Right lung (tissue), 5 donors: Measurements from ENCODE around the gene SLC25A47. TPM values are rescaled to one million over a fixed set of nuclear protein-coding genes. Genes with fewer than 3 reads are reported as not detected.
A peak's percentile ranks its signal among the peaks of the same experiment; 100 is the strongest.

ENCODE experiments used
- DNase-seq, 2 donors: peaks; one replicate each; pipeline ENCODE4 v3.0.0-alpha.2; 2013
- polyA plus RNA-seq, 5 donors: library from polyadenylated mRNA; unstranded; fragments of 120-200 nt; gene quantifications; one replicate each; pipeline versions ENCODE4 v1.2.1 to v1.2.3, GENCODE V29; 2013; ENCODE audit warnings: inconsistent platforms in 1 of 5, low replicate concordance in 1 of 5; ENCODE audit not compliant: insufficient read length in 5 of 5, insufficient read depth in 1 of 5

SLC25A47 gene
- polyA plus RNA-seq, 5 donors: 0.06 to 0.12 TPM; not detected in 3

DNA sequence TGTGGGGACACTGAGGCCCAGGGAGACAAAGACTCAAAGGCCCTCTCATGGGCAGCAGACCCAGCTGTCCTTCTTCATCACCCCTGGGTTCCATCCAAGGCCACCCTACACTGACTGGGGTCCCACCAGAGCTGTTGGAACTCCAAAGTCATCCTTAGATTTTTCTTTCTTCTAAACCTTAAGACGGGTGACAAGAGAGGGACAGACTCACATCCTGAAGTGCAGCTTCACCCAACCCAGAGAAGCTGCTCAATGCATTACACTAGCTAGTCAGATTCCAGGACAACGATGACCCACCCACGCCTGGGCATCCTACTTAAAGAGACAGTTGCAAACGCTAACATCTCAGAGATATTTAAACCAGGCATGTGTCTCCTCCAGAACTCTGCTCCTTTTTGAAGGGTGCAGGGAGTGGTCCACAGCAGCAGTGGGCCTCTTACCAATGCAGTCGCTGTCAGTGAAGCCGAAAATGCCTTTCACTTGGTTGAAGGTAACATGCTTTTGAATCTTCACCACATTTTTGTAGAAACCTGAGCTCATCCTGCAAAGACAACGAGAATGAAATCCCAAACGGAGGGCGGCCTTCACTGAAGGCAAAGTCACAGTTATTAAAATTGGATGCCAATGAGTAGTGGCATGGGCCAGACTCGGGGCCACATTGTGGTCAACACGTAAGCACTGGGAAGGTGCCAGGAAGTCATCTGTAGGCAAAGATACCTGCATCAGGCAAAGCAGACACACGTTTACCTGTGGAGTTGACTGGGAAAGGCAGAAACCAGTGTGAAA lies 23.4 kb downstream of the SLC25A47 start:
- no peak for DNase-seq

DNA sequence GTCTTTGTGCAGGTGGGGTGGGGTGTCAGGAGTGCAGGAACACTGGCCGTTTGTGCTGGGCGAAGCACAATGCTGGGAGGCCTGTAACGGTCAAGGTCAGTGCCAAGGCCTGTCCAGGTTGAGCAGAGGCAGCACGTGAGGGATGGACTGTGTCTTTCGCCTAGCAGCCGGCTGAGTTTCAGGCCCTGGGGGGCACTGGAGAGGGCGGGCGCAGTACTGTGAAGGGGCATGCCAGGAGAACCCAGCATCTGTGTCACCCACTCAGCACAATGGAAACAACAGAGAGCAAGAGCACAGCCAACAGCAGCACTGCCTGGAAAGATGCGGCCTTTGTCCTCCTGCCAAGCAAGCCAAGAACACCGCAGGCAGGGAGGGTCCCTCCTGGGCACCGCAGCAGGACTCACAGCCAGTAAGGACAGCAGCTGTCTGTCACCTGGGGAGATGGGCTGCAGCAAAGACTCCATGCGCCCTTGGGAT lies 25.2 kb downstream of the SLC25A47 start:
- DNase-seq: no peak

DNA sequence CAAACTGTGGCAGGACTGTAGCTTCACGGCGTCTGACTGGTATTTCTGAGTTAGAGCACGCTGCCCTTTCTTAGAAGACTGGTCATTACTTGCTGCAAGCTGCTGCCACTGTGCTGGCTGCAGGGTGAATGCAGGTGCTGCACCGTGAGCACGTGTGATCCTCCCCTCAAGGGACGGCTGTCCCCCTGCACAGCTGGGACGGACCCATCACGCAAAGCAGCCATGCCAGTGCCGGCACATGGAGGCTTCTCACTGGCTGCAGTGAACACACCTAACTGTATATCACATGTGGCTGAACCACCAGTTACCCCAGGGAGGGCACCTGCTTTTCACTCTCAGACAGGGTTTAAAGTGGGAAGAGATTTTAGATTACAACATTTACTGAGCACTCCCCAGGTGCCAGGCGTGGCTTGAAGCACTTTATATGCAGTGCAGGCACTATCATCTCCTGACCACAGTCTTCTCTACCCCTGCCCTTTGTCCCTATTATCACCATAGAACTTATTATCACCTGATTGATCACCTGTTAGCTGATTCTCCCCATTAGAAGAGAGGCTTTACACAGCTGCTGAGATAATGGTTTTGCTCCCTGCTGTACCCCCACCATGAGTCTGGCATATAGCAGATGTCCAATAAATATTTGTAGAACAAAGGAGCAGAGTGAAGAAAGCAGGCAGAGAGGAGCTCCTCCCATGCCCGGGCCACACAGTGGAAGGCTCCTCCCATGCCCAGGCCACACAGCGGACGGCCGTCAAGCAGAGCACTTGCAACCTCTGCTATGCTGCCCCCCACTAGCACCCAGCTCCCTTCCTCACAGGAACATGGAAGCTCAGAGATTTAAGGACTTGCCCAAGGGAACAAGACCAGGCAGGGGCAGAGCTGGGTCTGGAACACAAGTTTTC lies 25.9 kb downstream of the SLC25A47 start:
- DNase-seq: no peak

DNA sequence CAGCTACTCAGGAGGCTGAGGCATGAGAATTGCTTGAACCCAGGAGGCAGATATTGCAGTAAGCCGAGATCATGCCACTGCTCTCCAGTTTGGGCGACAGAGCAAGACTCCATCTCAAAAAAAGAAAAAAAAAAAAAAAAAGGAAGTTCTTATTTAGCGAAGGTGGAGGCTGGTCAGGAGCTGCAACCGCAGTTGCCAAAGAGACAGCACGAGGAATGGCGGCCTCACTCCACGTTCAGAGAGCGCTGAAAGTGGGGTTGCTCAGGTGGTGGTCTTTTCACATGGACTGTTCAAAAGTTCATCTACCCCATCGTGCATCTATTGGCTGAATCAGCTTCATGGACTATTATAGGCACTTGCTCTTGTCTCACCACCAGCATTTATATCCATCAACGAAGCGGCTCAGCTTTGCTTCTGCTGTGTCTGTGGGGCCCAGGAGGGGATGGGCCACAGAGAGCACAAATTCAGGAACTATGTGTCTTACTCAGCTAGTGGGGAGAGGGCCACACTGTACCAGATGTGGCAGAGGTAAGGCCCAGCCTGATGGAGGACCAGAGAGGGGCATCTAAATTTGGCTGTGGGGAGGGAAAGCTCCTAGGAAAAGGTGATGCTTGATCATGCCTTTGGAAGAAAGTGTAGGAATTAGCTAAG lies 27.3 kb downstream of the SLC25A47 start:
- DNase-seq: no peak

DNA sequence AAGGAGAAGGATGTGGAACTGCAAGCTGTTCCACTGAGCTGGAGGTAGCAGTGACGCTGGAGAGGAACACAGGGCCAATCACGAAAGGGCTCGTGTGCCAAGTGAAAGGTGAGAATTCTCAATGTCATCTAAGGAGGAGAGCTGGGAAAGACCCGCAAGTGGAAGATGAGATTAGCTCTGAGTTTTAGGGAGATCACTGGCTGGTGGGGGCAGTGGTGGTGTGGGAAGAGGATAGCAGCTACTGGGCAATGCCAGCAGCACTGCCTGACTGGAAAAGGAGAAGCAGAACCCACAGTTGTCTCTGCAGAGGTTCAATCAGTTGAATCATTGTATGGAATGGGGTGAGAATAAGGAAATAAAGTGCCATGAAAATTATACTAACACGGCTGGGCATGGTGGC lies 27.8 kb downstream of the SLC25A47 start:
- DNase-seq: no peak

DNA sequence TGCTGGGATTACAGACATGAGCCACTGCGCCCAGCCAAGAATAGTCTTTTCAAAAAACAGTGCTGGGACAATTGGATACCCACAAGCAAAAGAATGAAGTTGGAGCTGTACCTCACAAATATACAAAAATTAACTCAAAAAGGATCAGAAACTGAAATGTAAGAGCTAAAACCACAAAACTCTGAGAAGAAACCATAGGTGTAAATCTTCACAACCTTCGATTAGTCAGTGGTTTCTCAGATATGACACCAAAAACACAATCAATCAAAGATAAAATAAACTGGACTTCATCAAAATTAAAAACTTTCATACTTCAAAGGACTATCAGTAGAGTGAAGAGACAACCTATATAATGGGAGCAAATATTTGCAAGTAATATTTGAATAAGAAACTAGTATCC lies 35.3 kb downstream of the SLC25A47 start:
- no peak for DNase-seq

DNA sequence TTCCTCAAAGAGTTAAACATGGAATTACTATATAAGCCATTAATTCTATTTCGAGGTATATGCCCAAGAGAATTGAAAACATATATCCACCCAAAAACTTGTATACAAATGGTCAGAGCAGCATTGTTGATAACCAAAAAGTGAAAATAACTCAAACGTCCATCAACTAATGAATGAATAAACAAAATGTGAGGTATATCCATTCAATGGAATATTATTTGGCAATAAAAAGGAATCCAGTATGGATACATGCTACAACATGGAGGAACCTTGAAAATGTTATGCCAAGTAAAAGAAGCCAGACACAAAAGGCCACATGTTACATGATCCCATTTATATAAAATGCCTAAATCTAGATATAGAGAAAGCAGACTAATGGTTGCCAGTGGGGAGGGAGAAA lies 36.0 kb downstream of the SLC25A47 start:
- no peak for DNase-seq

DNA sequence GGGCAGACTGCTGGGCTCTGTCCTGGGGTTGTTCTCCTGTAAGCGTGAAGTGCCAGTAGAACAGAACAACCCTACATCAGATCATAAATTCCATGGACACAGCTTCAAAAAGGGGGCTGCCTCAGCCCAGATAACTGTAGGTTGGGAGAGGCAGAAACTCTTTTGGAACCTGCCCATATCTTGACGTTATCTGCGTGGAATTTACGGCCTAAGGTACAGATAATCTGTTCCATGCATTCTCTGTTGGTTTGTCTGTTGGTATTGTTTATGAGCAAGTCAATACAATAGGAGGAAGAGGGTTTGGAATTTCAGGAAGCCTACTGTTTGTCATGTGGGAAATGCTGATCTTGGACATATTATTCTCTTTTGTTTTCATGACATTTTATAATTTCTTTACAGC lies 36.7 kb downstream of the SLC25A47 start:
- DNase-seq: no peak

DNA sequence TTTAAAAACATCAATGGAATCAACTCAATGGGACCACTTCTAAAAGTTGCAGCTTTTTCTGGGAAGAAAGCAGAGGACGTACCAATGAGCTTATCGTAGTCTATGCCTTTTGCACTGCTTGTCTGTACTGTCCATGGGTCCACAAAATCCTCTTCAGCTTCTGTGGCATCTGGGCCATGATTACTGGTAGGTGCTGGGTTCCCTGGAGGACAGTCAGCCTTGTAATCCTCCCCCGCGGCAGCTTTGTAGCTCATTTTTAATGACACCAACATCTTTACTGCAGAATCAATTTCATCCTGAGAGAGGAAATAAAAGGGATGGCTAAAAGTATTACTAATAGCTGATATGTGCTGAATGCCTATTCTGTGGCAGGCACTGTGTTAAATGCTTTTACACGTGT lies 38.5 kb downstream of the SLC25A47 start:
- DNase-seq: no peak

DNA sequence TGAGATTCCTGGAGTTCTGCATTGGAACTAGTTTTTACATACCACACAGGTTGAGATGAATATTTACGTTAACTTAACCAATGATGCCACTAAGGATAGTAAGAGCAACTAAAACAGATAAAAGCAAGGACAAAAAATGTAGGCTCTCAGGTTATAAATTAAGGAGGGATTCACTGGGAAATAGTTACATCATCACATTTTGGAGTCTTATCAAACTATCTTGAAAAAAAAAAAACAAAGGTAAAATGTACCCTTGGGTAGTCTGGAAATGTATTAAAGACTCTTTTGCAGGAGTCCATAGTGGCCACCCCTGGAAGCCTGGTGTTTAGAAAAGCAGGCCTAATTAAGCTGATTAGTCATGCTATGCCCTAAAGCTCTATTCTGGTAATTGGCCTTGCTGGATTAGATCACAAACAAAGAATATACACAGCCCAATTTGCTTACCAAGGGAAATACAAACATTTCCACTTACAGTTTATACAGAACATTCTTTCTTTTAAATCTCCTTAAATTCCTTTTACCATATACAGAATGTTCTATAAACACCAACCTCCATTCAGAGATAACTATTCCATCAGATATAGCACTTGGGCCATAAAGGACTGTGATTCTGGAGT lies 39.3 kb downstream of the SLC25A47 start:
- no peak for DNase-seq

DNA sequence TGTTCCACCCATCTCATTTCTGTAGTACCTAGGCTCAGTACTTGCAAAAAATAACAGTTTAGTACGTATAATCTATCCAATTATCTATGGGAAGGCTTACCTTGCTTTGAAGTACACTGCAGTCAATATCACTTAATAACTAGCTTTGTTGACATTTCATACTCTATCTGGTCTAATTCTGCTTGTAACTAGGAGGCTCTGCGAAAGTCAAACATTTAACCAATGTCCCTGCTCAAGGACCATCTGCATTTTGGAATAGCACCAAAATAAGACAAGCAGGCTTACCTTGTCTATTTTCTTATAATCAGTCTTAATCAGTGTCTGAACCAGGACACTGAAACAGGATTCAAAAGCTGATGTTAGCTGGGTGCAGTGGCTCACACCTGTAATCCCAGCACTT lies 39.9 kb downstream of the SLC25A47 start:
- no peak for DNase-seq

DNA sequence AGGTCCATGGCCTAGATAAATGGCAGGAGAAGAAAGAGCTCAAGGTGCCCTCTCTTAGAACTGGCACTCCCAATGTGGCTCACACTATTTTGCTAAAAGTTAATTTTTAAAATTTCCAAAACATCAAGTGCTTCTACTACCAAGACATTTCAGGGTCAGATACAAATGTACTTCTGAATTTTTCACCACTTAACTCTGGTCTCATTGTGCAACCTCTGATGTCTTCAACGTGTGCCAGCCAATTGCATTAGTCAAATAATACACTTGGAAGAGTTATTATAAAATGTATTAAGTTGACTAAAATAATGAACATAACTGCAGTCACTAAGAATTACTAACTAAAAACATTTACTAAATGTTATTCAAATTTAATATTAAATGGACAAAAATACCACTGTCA lies 41.3 kb downstream of the SLC25A47 start:
- no peak for DNase-seq

DNA sequence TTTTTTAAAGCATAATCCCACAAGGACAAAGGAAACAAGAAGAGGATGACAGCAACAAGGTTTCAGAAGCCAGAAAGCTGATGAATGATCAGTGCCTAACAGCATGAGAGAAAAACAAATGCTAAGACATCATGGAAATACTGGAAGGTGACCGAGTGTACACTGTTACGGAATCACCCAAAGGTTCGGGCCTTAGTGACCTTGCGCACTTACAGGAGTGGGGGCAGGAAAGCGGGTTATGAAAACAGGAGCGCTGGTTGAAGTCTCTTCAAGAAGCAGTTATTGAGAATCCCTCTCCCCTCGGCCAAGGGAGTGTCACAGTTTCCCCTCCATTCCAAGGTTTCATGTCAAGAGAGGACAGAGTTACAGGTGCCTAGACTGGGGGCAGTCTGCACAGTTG lies 42.6 kb downstream of the SLC25A47 start:
- no peak for DNase-seq

DNA sequence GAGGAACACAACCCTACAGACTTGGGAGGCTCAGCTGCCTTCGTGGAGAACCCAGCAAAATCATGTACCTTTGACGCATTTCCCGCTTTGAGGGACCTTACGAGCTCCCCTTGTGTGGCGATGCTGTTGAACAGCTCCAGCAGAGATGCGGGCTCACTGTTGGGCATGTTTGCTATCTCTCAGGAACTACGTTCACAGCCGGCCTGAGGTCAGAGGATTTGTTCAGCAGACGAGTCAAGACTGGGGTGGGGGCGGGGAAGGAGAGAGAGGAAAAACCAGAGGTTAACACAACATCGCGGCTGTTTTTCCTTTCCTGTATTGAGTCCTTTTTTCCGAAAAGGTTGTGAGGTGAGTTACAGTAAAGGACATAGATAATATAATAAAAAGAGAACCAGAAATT lies 45.9 kb downstream of the SLC25A47 start:
- no peak for DNase-seq

DNA sequence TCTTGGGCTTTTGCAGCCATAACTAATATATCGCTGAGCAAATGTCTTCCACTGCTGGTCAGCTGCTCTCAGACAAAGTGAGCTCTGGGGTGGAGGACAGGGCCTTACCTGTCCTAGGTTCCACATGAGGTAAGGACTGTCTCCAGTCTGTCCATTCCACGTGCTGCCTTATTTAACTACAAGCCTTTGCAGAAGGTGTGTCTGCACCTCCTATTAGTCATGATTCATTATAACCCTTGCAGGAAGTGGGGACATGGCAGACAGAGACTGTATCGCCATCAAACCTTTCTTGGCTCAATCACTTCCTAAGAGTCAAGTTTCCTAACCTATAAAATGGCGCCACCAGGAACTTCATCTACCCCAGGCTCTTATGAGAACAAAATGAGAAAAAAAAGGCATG lies 46.9 kb downstream of the SLC25A47 start:
- no peak for DNase-seq

DNA sequence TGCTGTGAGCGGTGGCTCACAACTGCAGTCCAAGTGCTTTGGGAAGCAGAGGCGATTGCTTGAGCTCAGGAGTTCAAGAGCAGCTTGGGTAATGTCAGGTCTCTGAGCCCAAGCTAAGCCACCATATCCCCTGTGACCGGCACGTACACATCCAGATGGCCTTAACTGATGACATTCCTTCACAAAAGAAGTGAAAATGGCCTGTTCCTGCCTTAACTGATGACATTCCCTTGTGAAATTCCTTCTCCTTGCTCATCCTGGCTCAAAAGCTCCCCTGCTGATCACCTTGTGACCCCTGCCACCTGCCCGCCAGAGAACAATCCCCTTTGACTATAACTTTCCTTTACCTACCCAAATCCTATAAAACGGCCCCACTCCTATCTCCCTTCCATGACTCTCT lies 48.6 kb downstream of the SLC25A47 start:
- no peak for DNase-seq

DNA sequence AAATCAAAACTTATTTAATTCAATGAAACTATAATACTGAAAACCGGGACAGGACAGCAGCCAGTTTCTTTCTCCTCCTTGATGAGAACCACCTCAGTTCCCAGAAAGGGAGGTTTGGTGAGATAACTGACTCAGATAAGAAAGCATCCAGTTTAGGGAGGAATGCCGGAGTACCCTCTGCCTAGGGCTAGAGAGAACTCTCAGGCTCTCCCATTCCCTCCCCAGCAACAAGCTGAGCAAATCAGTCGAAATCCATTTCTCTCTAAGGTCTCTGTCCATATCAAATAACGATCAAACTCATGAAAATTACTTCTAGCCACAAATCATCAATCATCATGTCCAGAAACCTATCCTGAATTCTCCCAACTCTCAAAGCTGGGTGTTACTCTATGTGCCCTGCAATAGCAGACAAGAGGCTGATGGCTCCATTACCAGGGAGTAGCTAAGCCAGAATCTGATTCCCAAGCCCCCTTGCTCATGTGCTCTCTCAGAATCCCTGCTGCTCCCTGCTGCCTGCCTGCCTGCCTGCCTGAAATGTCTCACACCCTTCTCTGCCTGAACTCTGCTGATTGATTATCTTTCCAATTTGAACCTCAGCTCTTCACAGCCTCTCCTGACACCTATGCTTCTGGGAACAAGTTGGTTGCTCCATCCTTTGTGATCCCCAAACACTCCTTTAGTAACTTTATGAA lies 49.4 kb downstream of the SLC25A47 start:
- DNase-seq: no peak

DNA sequence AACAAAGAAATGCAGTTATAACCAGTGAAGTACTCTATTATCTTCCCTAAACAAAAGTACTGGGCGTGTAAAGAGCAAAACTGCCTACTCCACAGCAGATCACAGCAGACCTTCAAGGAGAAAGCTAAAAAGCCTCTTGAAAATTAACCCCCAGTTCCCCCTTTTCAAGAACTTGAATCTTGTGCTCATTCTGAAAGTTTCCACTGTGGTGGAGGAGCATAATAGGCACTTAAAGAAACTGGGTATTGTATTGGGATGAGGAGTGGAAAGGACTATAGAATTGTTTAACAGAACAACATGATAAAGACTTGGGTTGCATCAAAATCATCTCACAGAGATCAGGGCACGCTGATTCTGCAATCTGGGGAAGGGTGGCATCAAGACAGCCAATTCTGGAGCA lies 51.1 kb downstream of the SLC25A47 start:
- no peak for DNase-seq

DNA sequence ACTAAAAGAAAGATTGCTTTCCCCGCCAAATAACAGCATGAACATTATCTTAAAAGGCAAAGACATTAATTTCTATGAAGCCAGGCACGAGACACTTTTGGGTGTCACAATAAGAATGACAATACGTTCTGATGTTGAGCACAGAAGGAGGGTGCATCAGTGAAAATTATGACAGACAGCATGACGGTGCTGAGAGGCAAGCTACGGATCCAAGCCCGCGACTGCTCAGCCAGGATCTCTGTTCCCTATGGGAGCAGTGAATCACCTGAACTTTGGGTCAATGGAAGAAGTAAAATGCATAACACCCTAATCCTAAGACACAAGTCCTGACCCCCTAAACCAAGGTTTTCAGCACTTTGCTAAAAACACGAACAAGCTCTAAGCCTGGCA lies 51.7 kb downstream of the SLC25A47 start:
- no peak for DNase-seq

DNA sequence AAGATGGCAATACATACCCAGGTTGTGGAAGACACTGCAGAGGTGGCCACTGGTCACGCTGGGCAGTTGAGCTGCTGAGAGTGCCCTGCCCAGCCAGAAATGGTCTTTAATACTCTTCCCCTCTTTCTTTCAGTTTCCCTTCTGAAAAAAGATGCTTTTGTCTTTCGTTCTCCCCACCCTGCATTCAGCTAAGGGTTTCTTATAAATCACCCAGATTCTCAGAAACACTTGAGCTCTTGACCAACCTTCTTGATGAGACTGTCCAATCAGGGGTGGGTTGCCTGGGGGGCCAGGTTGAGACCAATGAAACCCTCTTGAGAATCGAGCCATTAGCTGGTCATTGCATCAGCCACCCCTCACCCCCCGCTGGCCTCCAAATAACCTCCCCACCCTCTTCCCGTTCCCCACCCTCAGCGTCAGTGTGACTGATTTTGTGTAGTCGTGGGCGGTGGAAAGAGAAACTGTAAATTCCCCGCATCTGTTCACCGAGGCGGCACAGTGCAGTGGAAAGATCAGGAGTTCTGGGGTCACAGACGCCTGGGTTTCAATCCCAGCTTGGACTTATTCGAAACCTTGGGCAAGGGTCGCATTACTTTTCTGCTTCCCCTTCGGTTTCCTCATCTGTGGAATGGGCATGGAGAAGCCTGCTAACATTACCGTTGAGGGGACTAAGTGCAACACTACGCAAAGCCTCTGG lies 52.3 kb downstream of the SLC25A47 start:
- DNase-seq: peak; percentile 59 to 66
